Heart left ventricle (tissue), 16 donors: Measurements from ENCODE around the gene CDC26. TPM values are rescaled to one million over a fixed set of nuclear protein-coding genes. Genes with fewer than 3 reads are reported as not detected.

Experiments
- ATAC-seq, 4 donors: fragments of 200-7000 bp; cut with Tn5 transposase; one replicate each; pipeline ENCODE4 v1.9.1; 2020 to 2022; ENCODE audit warnings: moderate library complexity in 4 of 4, mild to moderate bottlenecking in 3 of 4, moderate number of reproducible peaks in 1 of 4
- DNase-seq, 5 donors: peaks; one replicate each; pipeline ENCODE4 v3.0.0-alpha.2; 2020
- H3K27ac ChIP-seq, 12 donors: fragments of 200-600 bp; sonication (generic) in 4 of 12; one replicate each; pipeline versions ENCODE4 v1.5.0 to v1.8.0; 2016 to 2022; ENCODE audit warnings: mild to moderate bottlenecking in 2 of 12
- H3K27me3 ChIP-seq, 9 donors: fragments of 200-600 bp; sonication (generic) in 2 of 9; one replicate each; pipeline versions ENCODE4 v1.5.1 to v1.8.0; 2016 to 2022; ENCODE audit warnings: mild to moderate bottlenecking in 3 of 9
- H3K36me3 ChIP-seq, 9 donors: fragments of 200-600 bp; sonication (generic) in 2 of 9; one replicate each; pipeline versions ENCODE4 v1.5.0 to v1.8.0; 2018 to 2022; ENCODE audit warnings: mild to moderate bottlenecking in 2 of 9
- H3K4me1 ChIP-seq, 12 donors: fragments of 200-600 bp; sonication (generic) in 4 of 12; one replicate each; pipeline versions ENCODE4 v1.5.0 to v1.8.0; 2016 to 2022; ENCODE audit warnings: mild to moderate bottlenecking in 3 of 12
- H3K4me3 ChIP-seq, 12 donors: fragments of 200-600 bp; sonication (generic) in 4 of 12; one replicate each; pipeline versions ENCODE4 v1.5.0 to v1.8.0; 2017 to 2022; ENCODE audit warnings: mild to moderate bottlenecking in 9 of 12, moderate library complexity in 4 of 12
- H3K9me3 ChIP-seq, 12 donors: fragments of 200-600 bp; sonication (generic) in 4 of 12; one replicate each; pipeline versions ENCODE4 v1.5.0 to v1.8.0; 2016 to 2022; ENCODE audit warnings: mild to moderate bottlenecking in 1 of 12
- POLR2A ChIP-seq, 2 donors: fragments of 450-650 bp; IDR thresholded peaks; one replicate each; pipeline ENCODE4 v1.6.1; 2017; ENCODE audit warnings: antibody characterized with exemption in 2 of 2, mild to moderate bottlenecking in 2 of 2, moderate library complexity in 2 of 2
- WGBS, 4 donors: extraction: QIAGEN DNeasy Blood & Tissue Kit in 2 of 4; methylation state at CpG; one replicate each; pipeline versions ENCODE4 v1.1.5 to v1.1.7; 2013 to 2018; 5-methylcytosine and 5-hydroxymethylcytosine counted together
- intact Hi-C, 10 donors: fragments of 100-400 bp; cut with DNase I; formaldehyde crosslinking; loops; one replicate each; pipeline versions ENCODE4 v1.11.1 to v1.14.2; 2022
- polyA plus RNA-seq, 2 donors: library from polyadenylated mRNA; stranded (reverse); fragments of 200-250 nt; gene quantifications; one replicate each; pipeline ENCODE4 v1.2.3, GENCODE V29; 2013
- total RNA-seq, 9 donors: library from RNA; depleted of rRNA in 2 of 9; stranded (reverse); fragments of >200 nt in 2 of 9; fragmentation: NEBNext Ultra II Directional in 3 of 9; extraction: Animal tissue kit (Norgen Biotek cat#: 25700) in 3 of 9; gene quantifications; one replicate each; pipeline versions ENCODE4 v1.1.0 to v1.2.4, GENCODE V29; 2016 to 2023
- TF ChIP-seq, protein P1 (sequence below), 12 donors: fragments of 200-600 bp; sonication (generic) in 4 of 12; IDR thresholded peaks; one replicate each; pipeline versions ENCODE4 v1.5.0 to v1.8.0; 2018 to 2022; ENCODE audit warnings: antibody characterized with exemption in 12 of 12, mild to moderate bottlenecking in 5 of 12
- donor health status: ischemic (EF 13 %, LVEDD 7.1; RV severe dilation, severe dysfunction).
- donor health status: healthy with polysubstance abuse.
- donor health status: DM: no; HTN: yes; CAD: no.
- donor health status: DM: no; HTN: no; CAD: no.
- donor health status: ischemic (EF 25% LVEDD 6.9; RV normal size, moderate dysfunction).
- donor health status: ischemic (EF 25% LVEDD 5.7; RV mildly dilated, moderate dysfunction).
- donor health status: healthy.
- donor health status: DM: yes; HTN: yes; CAD: no.
- donor health status: ischemic (EF 35%, LVEDD 5.7; RV mildly dilated, moderate dysfunction).
- donor health status: nonischemic (EF 11% LVEDD 7.7; RV severe dilation, severe dysfunction).
- donor health status: DM: yes; HTN: yes; CAD: no.
- donor health status: PGD.
- donor health status: ischemic (EF 29% LVEDD 5.4; RV normal size, mild dysfunction).
- donor health status: nonischemic (EF 23%, LVEDD 6.1; RV moderate dilation, normal function).

Gene CDC26
- total and polyA plus RNA-seq, 11 donors: 22.3 to 46.0 (median 35.3) TPM

- intact Hi-C loops: loop anchor here in 6 of 10 donors (1.0 to 10.0 kb wide), 4 partner anchors 50 to 71 kb away; partner anchors contain the start of genes CDC26 (in 4 of the 6), PRPF4 (in 4 of the 6) and SLC31A2 (in 1 of the 6)
- Histone ChIP-seq H3K4me3 (peak overlapping the region; percentile 38 to 95 (median 82)), H3K27me3 (no peaks in the 10 kb centered on the region), H3K27ac (peak overlapping the region; percentile 33 to 92 (median 87)), H3K4me1 (peaks cover 0 to 71% (median 42%) of the 10 kb centered on the region in 12 donors), H3K9me3 (no peaks in the 10 kb centered on the region), H3K36me3 (peaks cover 0 to 8% (median 0%) of the 10 kb centered on the region in 9 donors)
- ATAC-seq (peak; percentile 6 to 43 (median 24)), DNase-seq (no peak)
- 8 to 10% (median 8%) methylated on average over 16 to 20 of the region's 20 CpGs for WGBS, 4 donors
- TF ChIP-seq, protein P1, sequence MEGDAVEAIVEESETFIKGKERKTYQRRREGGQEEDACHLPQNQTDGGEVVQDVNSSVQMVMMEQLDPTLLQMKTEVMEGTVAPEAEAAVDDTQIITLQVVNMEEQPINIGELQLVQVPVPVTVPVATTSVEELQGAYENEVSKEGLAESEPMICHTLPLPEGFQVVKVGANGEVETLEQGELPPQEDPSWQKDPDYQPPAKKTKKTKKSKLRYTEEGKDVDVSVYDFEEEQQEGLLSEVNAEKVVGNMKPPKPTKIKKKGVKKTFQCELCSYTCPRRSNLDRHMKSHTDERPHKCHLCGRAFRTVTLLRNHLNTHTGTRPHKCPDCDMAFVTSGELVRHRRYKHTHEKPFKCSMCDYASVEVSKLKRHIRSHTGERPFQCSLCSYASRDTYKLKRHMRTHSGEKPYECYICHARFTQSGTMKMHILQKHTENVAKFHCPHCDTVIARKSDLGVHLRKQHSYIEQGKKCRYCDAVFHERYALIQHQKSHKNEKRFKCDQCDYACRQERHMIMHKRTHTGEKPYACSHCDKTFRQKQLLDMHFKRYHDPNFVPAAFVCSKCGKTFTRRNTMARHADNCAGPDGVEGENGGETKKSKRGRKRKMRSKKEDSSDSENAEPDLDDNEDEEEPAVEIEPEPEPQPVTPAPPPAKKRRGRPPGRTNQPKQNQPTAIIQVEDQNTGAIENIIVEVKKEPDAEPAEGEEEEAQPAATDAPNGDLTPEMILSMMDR (IDR thresholded peaks at IDR 0.05): no peak
- TF ChIP-seq POLR2A (IDR thresholded peaks at IDR 0.05): no peak
These were observed 53.4 kb downstream of the CDC26 start for GRCh38 chr9:113221800-113222481.

GRCh38 chr9:113221003-113221799 lies 54.2 kb downstream of the CDC26 start, which contains the start of the genes FKBP15 and SLC31A1:
Gene FKBP15, minus strand, starts transcription at chr9:113221277. Its CDS starts 34 bp downstream, at chr9:113221243.
Gene SLC31A1, plus strand, starts transcription at chr9:113221544. Its CDS starts 34,605 bp downstream, at chr9:113256149.
- no peaks in the 10 kb centered on the region for H3K27me3 ChIP-seq
- 0 to 1% (median 1%) methylated on average over 48 to 65 of the region's 65 CpGs for WGBS, 4 donors
- no peaks in the 10 kb centered on the region for H3K9me3 ChIP-seq
- peak; percentile 98 to 99 (median 98) for DNase-seq
- peaks cover 0 to 8% (median 0%) of the 10 kb centered on the region in 9 donors for H3K36me3 ChIP-seq
- peak; percentile 99 to 100 (median 99) for ATAC-seq
- peak within 1 kb of the TSS; percentile 68 to 92 (median 88) for H3K27ac ChIP-seq
- peaks cover 0 to 73% (median 41%) of the 10 kb centered on the region in 12 donors for H3K4me1 ChIP-seq
- intact Hi-C loops: loop anchor here in 6 of 10 donors (1.0 to 10.0 kb wide), 4 partner anchors 51 to 70 kb away; partner anchors contain the start of genes CDC26 (in 4 of the 6), PRPF4 (in 4 of the 6) and SLC31A2 (in 1 of the 6)
- TF ChIP-seq, protein P1 (IDR thresholded peaks at IDR 0.05): peak in 1 of 12 donors; percentile 8
- TF ChIP-seq POLR2A (IDR thresholded peaks at IDR 0.05): peak in 1 of 2 donors; percentile 77
- H3K4me3 ChIP-seq: peak within 1 kb of the TSS; percentile 66 to 95 (median 82)

DNA sequence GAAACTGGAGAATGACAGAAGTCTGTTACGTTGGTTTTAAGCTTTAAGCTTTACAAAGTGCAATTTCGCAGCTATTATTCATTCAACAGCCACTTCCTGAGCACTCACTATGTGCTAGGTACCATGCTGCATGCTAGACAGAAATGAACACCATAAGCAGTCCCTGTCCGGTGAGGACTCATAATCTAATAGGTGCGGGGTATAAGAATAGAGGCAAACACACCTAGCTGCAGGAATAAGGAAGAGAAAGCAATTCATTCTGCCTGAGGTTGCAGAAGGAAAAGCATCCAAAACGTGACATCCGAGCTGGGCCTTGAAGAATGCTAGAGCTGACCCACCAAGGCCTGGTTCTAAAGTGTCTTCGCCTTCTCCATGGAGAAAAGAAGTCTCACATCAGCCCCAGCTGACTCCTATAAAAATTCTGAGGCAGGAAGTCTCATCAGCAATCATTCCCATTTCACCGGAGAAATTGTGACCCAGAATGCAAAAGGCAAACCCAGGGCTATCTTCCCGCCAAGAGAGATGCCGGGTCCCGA lies 54.8 kb downstream of the CDC26 start:
- ATAC-seq: no peak

More for the DNA sequence above, 54.8 kb downstream of the CDC26 start:
- peaks cover 0 to 8% (median 0%) of the 10 kb centered on the region in 9 donors for H3K36me3 ChIP-seq
- intact Hi-C loops: loop anchor here in 6 of 10 donors (1.0 to 10.0 kb wide), 4 partner anchors 52 to 69 kb away; partner anchors contain the start of genes CDC26 (in 4 of the 6), PRPF4 (in 4 of the 6) and SLC31A2 (in 1 of the 6)
- H3K9me3 ChIP-seq: no peaks in the 10 kb centered on the region
- peak overlapping the region; percentile 68 to 92 (median 88) for H3K27ac ChIP-seq
- H3K4me1 ChIP-seq: peaks cover 0 to 76% (median 41%) of the 10 kb centered on the region in 12 donors
- TF ChIP-seq POLR2A (IDR thresholded peaks at IDR 0.05): no peak
- TF ChIP-seq, protein P1 (IDR thresholded peaks at IDR 0.05): no peak
- DNase-seq: no peak
- H3K4me3 ChIP-seq: peak overlapping the region; percentile 66 to 95 (median 82)
- WGBS, 4 donors: 4 to 8% (median 7%) methylated on average over 8 to 11 of the region's 11 CpGs
- no peaks in the 10 kb centered on the region for H3K27me3 ChIP-seq
